Measurements from ENCODE around the gene PAWR. TPM values are rescaled to one million over a fixed set of nuclear protein-coding genes. Genes with fewer than 3 reads are reported as not detected.

The PAWR gene
- total and polyA plus RNA-seq, 2 experiments from 2014 or later: 149 to 180 TPM

GRCh38 chr12:79637093-79637492, 53.7 kb downstream of the PAWR start:
- Mint-ChIP-seq H3K4me3 (no peak overlapping the region), H3K27me3 (ENCODE audit: insufficient read depth, low read depth, poor library complexity) (peaks cover 8% of the 10 kb centered on the region), H3K9me3 (no peaks in the 10 kb centered on the region), H3K27ac (no peak overlapping the region), H3K4me1 (peaks cover 46% of the 10 kb centered on the region), H3K36me3 (ENCODE audit: low read depth) (peaks cover 4% of the 10 kb centered on the region; the same call in 1 of the 3 replicates)
- H4K20me1 ChIP-seq (replicated peaks; ENCODE audit: insufficient read depth): peaks cover 35% of the 10 kb centered on the region
- H3K4me3 ChIP-seq: no peak overlapping the region
- peaks cover 96% of the 10 kb centered on the region for H3K79me2 ChIP-seq (replicated peaks; ENCODE audit: insufficient read depth)
- no peak overlapping the region for H3K27ac ChIP-seq (ENCODE audit: low read depth)
- H3K36me3 ChIP-seq (ENCODE audit: insufficient read depth): no peaks in the 10 kb centered on the region
- no peak overlapping the region for H3K4me2 ChIP-seq
- no peak overlapping the region for H2AFZ ChIP-seq
- H3F3A ChIP-seq (replicated peaks; ENCODE audit: low read depth): no peaks in the 10 kb centered on the region
- H3K4me1 ChIP-seq (ENCODE audit: insufficient read depth): peaks cover 41% of the 10 kb centered on the region
- no peaks in the 10 kb centered on the region for H3K27me3 ChIP-seq (ENCODE audit: insufficient read depth)
- no peak for DNase-seq (ENCODE audit: low spot score)
- TF ChIP-seq NANOG (IDR thresholded peaks at IDR 0.05; ENCODE audit: borderline replicate concordance): no peak
- no peaks in the 10 kb centered on the region for H3K9me2 ChIP-seq (ENCODE audit: insufficient read depth)
- ATAC-seq: no peak

GRCh38 chr12:79635676-79636075, 55.1 kb downstream of the PAWR start:
- H3K4me1 Mint-ChIP-seq: peaks cover 45% of the 10 kb centered on the region
- no peaks in the 10 kb centered on the region for H3K9me2 ChIP-seq (ENCODE audit: insufficient read depth)
- no peak overlapping the region for H3K4me3 Mint-ChIP-seq
- H3K27ac ChIP-seq (ENCODE audit: low read depth): peak overlapping the region; percentile 28; the same call in 1 of the 2 replicates
- H3K36me3 Mint-ChIP-seq (ENCODE audit: low read depth): peaks cover 4% of the 10 kb centered on the region; the same call in 1 of the 3 replicates
- H2AFZ ChIP-seq: no peak overlapping the region
- peak overlapping the region; percentile 25 for H3K4me2 ChIP-seq
- H3F3A ChIP-seq (replicated peaks; ENCODE audit: low read depth): no peaks in the 10 kb centered on the region
- H4K20me1 ChIP-seq (replicated peaks; ENCODE audit: insufficient read depth): peaks cover 30% of the 10 kb centered on the region
- TF ChIP-seq CREB1 (CRISPR knock-in tag; IDR thresholded peaks at IDR 0.05; ENCODE audit: low read depth): no peak
- TF ChIP-seq STAT1 (IDR thresholded peaks at IDR 0.05; ENCODE audit: unreplicated experiment): no peak
- TF ChIP-seq JUNB (IDR thresholded peaks at IDR 0.05; ENCODE audit: unreplicated experiment): no peak
- no peak for TF ChIP-seq ETS1 (IDR thresholded peaks at IDR 0.05)
- TF ChIP-seq EZH2phosphoT487 (IDR thresholded peaks at IDR 0.05; ENCODE audit: unreplicated experiment): no peak
- no peak for TF ChIP-seq ZNF331 (CRISPR knock-in tag; IDR thresholded peaks at IDR 0.05; ENCODE audit: low read depth)
- H3K4me3 ChIP-seq: no peak overlapping the region
- H3K27me3 ChIP-seq (ENCODE audit: insufficient read depth): no peaks in the 10 kb centered on the region
- ATAC-seq: no peak
- peaks cover 41% of the 10 kb centered on the region for H3K4me1 ChIP-seq (ENCODE audit: insufficient read depth)
- H3K27me3 Mint-ChIP-seq (ENCODE audit: insufficient read depth, low read depth, poor library complexity): peaks cover 8% of the 10 kb centered on the region
- DNase-seq (ENCODE audit: low spot score): no peak
- H3K27ac Mint-ChIP-seq: no peak overlapping the region
- H3K9me3 Mint-ChIP-seq: no peaks in the 10 kb centered on the region
- no peaks in the 10 kb centered on the region for H3K36me3 ChIP-seq (ENCODE audit: insufficient read depth)
- H3K79me2 ChIP-seq (replicated peaks; ENCODE audit: insufficient read depth): peaks cover 96% of the 10 kb centered on the region

GRCh38 chr12:79634957-79635471, 55.8 kb downstream of the PAWR start:
- H3K36me3 ChIP-seq (ENCODE audit: insufficient read depth): no peaks in the 10 kb centered on the region
- H3K79me2 ChIP-seq (replicated peaks; ENCODE audit: insufficient read depth): peaks cover 96% of the 10 kb centered on the region
- peak overlapping the region; percentile 25 for H3K4me2 ChIP-seq
- TF ChIP-seq ZNF462 (CRISPR knock-in tag; IDR thresholded peaks at IDR 0.05) (peak; percentile 38; the same call in 1 of the 2 replicates), CREB1 (CRISPR knock-in tag; IDR thresholded peaks at IDR 0.05; ENCODE audit: low read depth) (no peak)
- Mint-ChIP-seq H3K36me3 (ENCODE audit: low read depth) (peaks cover 4% of the 10 kb centered on the region; the same call in 1 of the 3 replicates), H3K4me3 (peak overlapping the region; percentile 15; the same call in 1 of the 3 replicates), H3K27ac (peak overlapping the region; percentile 1; the same call in 1 of the 2 replicates), H3K4me1 (peaks cover 45% of the 10 kb centered on the region), H3K27me3 (ENCODE audit: insufficient read depth, low read depth, poor library complexity) (peaks cover 8% of the 10 kb centered on the region), H3K9me3 (no peaks in the 10 kb centered on the region)
- ATAC-seq: peak; percentile 87
- no peaks in the 10 kb centered on the region for H3K27me3 ChIP-seq (ENCODE audit: insufficient read depth)
- no peaks in the 10 kb centered on the region for H3K9me2 ChIP-seq (ENCODE audit: insufficient read depth)
- no peak overlapping the region for H2AFZ ChIP-seq
- H4K20me1 ChIP-seq (replicated peaks; ENCODE audit: insufficient read depth): peaks cover 34% of the 10 kb centered on the region
- no peak overlapping the region for H3K4me3 ChIP-seq
- H3K27ac ChIP-seq (ENCODE audit: low read depth): peak overlapping the region; percentile 5; the same call in 1 of the 2 replicates
- peaks cover 41% of the 10 kb centered on the region for H3K4me1 ChIP-seq (ENCODE audit: insufficient read depth)
- H3F3A ChIP-seq (replicated peaks; ENCODE audit: low read depth): no peaks in the 10 kb centered on the region
- DNase-seq (ENCODE audit: low spot score): peak; percentile 68
